Large intestine (tissue), 3 donors: ENCODE results near the gene FBXO31. TPM values are rescaled to one million over a fixed set of nuclear protein-coding genes. Genes with fewer than 3 reads are reported as not detected.

Experiments
- DNase-seq, 2 donors: peaks; one replicate each; pipeline versions ENCODE4 v3.0.0 to v3.0.0-alpha.2; 2013
- H3K27ac ChIP-seq: one replicate; pipeline ENCODE4 v1.5.1; 2013; ENCODE audit warnings: low read length
- H3K27me3 ChIP-seq: 2 replicates; pipeline ENCODE4 v1.6.1; 2013; ENCODE audit warnings: low read length; ENCODE audit not compliant: control insufficient read depth, insufficient read depth
- H3K36me3 ChIP-seq: 2 replicates; pipeline ENCODE4 v1.6.1; 2013; ENCODE audit warnings: low read length; ENCODE audit not compliant: control insufficient read depth, insufficient read depth
- H3K4me1 ChIP-seq: one replicate; pipeline ENCODE4 v1.6.1; 2013; ENCODE audit warnings: low read length; ENCODE audit not compliant: control insufficient read depth, insufficient read depth
- H3K4me3 ChIP-seq: one replicate; pipeline ENCODE4 v1.5.1; 2013; ENCODE audit warnings: low read length
- H3K9me3 ChIP-seq: one replicate; pipeline ENCODE4 v1.6.1; 2013; ENCODE audit warnings: mild to moderate bottlenecking, low read depth, low read length, moderate library complexity; ENCODE audit not compliant: control insufficient read depth
- WGBS: methylation state at CpG from one replicate; pipeline ENCODE4 v1.1.5; 2013; ENCODE audit warnings: low lambda C conversion rate; ENCODE audit not compliant: insufficient coverage; 5-methylcytosine and 5-hydroxymethylcytosine counted together
- polyA plus RNA-seq: library from polyadenylated mRNA; unstranded; fragments of 120-200 nt; gene quantifications from one replicate; pipeline ENCODE4 v1.2.1, GENCODE V29; 2013

FBXO31 gene
- polyA plus RNA-seq, 1 donor: 18.3 TPM

DNA sequence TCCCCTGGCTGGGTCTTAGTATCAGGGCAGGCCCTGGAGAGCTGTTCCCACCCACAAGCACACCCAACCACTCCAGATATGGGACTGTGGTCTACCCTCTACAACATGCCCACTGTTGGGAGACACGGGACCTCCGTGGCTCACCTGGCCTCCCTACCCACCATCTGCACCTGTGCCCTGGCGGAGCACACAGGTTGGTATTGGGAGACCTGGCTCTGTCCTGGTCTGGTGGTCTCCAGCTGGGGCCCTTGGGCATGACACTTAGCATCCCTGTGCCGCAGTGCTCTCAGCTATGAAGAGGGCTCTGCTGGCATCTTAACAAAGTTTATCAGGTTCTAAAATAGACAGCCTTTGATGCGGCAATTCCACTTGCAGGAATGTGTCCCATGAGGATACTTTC, 72.2 kb downstream of the FBXO31 start:
- no CpG with 5 or more reads among the region's 5 CpGs for WGBS
- Histone ChIP-seq H3K9me3 (no peaks in the 10 kb centered on the region), H3K27me3 (no peaks in the 10 kb centered on the region), H3K27ac (no peak overlapping the region), H3K4me3 (no peak overlapping the region), H3K36me3 (no peaks in the 10 kb centered on the region), H3K4me1 (no peaks in the 10 kb centered on the region)
- DNase-seq: no peak

DNA sequence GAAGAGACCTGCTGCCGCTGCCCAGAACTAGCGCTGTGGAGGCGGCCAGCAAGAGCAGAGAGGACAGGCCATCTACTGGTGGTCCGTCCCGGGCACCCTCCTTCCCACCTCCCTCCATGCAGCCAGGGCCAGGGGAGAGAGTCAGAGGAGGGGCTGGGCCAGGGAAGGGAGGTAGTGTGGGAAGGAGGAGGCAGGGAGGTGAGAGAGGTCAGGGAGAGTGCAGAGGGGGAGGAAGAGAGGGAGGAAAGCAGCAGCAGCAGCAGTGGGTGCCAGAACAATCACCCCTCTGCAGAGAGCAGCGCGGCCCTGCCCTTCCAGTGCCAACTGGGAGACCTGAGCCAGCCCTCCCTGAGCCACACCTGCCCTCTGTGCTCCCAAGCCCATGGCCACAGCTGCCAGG, 73.0 kb downstream of the FBXO31 start:
- no peak for DNase-seq
- no peaks in the 10 kb centered on the region for H3K9me3 ChIP-seq
- no CpG with 5 or more reads among the region's 7 CpGs for WGBS
- no peak overlapping the region for H3K27ac ChIP-seq
- H3K4me1 ChIP-seq: peaks cover 3% of the 10 kb centered on the region
- no peaks in the 10 kb centered on the region for H3K27me3 ChIP-seq
- H3K36me3 ChIP-seq: no peaks in the 10 kb centered on the region
- H3K4me3 ChIP-seq: no peak overlapping the region

- H3K36me3 ChIP-seq: no peaks in the 10 kb centered on the region
- no peaks in the 10 kb centered on the region for H3K27me3 ChIP-seq
- H3K4me3 ChIP-seq: no peak overlapping the region
- no CpG with 5 or more reads among the region's 5 CpGs for WGBS
- H3K4me1 ChIP-seq: peaks cover 3% of the 10 kb centered on the region
- no peaks in the 10 kb centered on the region for H3K9me3 ChIP-seq
- no peak for DNase-seq
- H3K27ac ChIP-seq: no peak overlapping the region
Measured at GRCh38 chr16:87309620-87310525, 73.7 kb downstream of the FBXO31 start.

DNA sequence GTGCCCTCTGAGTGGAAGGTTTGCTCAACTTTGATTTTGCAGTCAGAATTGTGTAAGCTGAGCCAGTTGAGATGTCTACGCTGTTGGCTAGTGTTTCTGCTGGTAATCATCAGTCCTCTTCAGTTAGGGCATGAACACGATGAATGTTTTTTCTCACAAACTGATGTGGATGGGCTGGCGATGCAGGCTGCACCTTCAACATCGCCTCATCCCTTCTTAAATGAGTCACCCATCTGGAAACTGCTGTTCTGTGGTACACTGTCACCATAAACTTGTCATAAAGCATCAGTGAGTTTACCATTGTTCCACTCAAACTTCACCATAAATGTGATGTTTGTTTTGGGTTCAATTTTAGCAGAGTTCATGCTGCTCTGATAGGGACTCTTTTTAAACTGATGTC, 74.8 kb downstream of the FBXO31 start:
- DNase-seq: no peak
- Histone ChIP-seq H3K36me3 (no peaks in the 10 kb centered on the region), H3K27me3 (no peaks in the 10 kb centered on the region), H3K9me3 (no peaks in the 10 kb centered on the region), H3K27ac (no peak overlapping the region), H3K4me3 (no peak overlapping the region), H3K4me1 (peaks cover 3% of the 10 kb centered on the region)
- no CpG with 5 or more reads among the region's 4 CpGs for WGBS

GRCh38 chr16:87306516-87306915, 77.1 kb downstream of the FBXO31 start:
- Histone ChIP-seq H3K4me3 (no peak overlapping the region), H3K4me1 (peaks cover 3% of the 10 kb centered on the region), H3K9me3 (no peaks in the 10 kb centered on the region), H3K27me3 (no peaks in the 10 kb centered on the region), H3K36me3 (no peaks in the 10 kb centered on the region), H3K27ac (no peak overlapping the region)
- DNase-seq: no peak
- no CpG with 5 or more reads among the region's 3 CpGs for whole genome bisulfite sequencing

- DNase-seq: peak; percentile 26 to 57
- H3K27ac ChIP-seq: no peak overlapping the region
- no peak overlapping the region for H3K4me3 ChIP-seq
- no CpG with 5 or more reads among the region's 30 CpGs for WGBS
- H3K4me1 ChIP-seq: peaks cover 3% of the 10 kb centered on the region
- no peaks in the 10 kb centered on the region for H3K9me3 ChIP-seq
- no peaks in the 10 kb centered on the region for H3K36me3 ChIP-seq
- H3K27me3 ChIP-seq: no peaks in the 10 kb centered on the region
Measured at GRCh38 chr16:87305505-87306391, 77.8 kb downstream of the FBXO31 start.

DNA sequence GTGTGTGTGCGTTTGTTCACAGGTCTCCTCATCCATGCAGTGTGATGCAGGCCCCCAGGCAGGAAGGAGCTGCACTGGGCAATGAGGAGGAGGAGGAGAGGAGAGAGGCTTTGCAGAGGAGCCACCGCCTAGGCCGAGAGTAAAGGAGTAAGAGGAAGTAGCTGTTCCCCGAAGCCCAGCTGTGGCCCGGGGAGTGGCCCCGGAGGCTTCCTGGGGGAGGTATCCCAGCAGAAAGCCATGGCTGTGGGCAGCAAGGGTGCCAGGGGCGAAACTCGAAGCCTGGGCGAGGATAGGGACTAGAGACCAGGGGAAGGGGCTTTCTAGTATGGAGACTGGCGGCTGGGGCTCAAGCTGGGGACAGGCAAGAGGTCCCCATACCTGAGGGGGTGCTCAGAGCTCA, 78.6 kb downstream of the FBXO31 start:
- Histone ChIP-seq H3K27me3 (no peaks in the 10 kb centered on the region), H3K36me3 (no peaks in the 10 kb centered on the region), H3K4me3 (no peak overlapping the region), H3K9me3 (no peaks in the 10 kb centered on the region), H3K4me1 (peaks cover 3% of the 10 kb centered on the region), H3K27ac (no peak overlapping the region)
- DNase-seq: no peak
- 90% methylated on average over 2 of the region's 10 CpGs for WGBS

DNA sequence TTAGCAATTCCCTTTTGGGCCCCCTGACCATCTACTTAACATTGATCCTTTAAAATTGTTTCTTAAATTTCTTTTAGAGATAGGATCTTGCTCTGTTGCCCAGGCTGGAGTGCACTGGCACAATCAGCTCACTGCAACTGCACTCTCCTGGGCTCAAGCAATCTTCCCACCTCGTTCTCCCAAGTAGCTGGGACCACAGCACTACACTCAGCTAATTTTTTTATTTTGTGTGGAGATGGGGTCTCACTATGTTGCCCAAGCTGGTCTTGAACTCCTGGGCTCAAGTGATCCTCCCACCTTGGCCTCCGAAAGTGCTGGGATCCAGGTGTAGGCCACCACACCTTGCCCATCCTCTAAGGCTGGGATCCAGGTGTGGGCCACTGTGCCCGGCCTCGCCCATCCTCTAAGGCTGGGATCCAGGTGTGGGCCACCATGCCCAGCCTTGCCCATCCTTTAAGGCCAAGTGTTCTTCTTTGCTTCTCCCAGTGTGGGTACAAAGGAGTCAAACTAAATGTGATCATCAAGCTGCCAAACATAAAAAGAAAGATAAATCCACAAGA, 79.5 kb downstream of the FBXO31 start:
- H3K27ac ChIP-seq: no peak overlapping the region
- H3K36me3 ChIP-seq: no peaks in the 10 kb centered on the region
- no CpG with 5 or more reads among the region's 4 CpGs for WGBS
- DNase-seq: no peak
- H3K9me3 ChIP-seq: no peaks in the 10 kb centered on the region
- H3K27me3 ChIP-seq: no peaks in the 10 kb centered on the region
- H3K4me3 ChIP-seq: no peak overlapping the region
- peaks cover 3% of the 10 kb centered on the region for H3K4me1 ChIP-seq

DNA sequence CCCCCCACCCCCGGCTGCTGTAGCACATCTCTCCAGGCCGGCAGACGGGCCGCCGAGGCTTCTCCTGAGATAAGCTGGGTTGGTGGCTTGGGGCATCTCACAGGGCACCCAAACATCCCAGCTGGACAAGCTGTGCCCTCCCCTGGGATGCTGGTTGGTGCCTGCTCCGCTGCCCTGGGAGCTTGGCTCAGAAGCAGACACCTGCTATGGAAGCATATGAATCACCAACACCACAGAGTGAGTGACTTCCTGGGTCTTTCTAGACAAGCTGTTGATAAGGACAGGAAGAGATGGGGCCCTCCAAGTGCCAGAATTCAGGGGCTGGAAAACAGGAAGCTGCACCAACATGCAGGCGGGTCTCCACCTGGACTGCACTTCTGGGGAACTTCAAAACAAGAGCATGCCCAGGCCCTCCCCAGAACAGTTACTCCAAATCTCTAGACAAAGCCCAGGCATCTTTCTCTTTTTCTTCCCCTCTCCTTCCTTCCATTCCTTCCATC, 80.1 kb downstream of the FBXO31 start:
- Histone ChIP-seq H3K36me3 (no peaks in the 10 kb centered on the region), H3K27ac (no peak overlapping the region), H3K27me3 (no peaks in the 10 kb centered on the region), H3K9me3 (no peaks in the 10 kb centered on the region), H3K4me1 (peaks cover 3% of the 10 kb centered on the region), H3K4me3 (no peak overlapping the region)
- DNase-seq: peak in 1 of 2 donors; percentile 15
- no CpG with 5 or more reads among the region's 7 CpGs for WGBS

- DNase-seq: no peak
- no peaks in the 10 kb centered on the region for H3K36me3 ChIP-seq
- no peaks in the 10 kb centered on the region for H3K27me3 ChIP-seq
- H3K27ac ChIP-seq: no peak overlapping the region
- WGBS: 100% methylated on average over 2 of the region's 13 CpGs
- no peaks in the 10 kb centered on the region for H3K9me3 ChIP-seq
- peaks cover 5% of the 10 kb centered on the region for H3K4me1 ChIP-seq
- no peak overlapping the region for H3K4me3 ChIP-seq
Measured at GRCh38 chr16:87298857-87299465, 84.6 kb downstream of the FBXO31 start.
